ENCODE results near the gene NQO1. TPM values are rescaled to one million over a fixed set of nuclear protein-coding genes. Genes with fewer than 3 reads are reported as not detected.
A peak's percentile ranks its signal among the peaks of the same experiment; 100 is the strongest.
"Not testable (repeated sequence)": the region's sequence is repeated elsewhere in the genome, so short reads cannot be mapped to it uniquely, and the experiment has no call there.

NQO1 gene
- polyA plus RNA-seq, 4 donors: 24.4 to 29.5 (median 28.2) TPM

DNA sequence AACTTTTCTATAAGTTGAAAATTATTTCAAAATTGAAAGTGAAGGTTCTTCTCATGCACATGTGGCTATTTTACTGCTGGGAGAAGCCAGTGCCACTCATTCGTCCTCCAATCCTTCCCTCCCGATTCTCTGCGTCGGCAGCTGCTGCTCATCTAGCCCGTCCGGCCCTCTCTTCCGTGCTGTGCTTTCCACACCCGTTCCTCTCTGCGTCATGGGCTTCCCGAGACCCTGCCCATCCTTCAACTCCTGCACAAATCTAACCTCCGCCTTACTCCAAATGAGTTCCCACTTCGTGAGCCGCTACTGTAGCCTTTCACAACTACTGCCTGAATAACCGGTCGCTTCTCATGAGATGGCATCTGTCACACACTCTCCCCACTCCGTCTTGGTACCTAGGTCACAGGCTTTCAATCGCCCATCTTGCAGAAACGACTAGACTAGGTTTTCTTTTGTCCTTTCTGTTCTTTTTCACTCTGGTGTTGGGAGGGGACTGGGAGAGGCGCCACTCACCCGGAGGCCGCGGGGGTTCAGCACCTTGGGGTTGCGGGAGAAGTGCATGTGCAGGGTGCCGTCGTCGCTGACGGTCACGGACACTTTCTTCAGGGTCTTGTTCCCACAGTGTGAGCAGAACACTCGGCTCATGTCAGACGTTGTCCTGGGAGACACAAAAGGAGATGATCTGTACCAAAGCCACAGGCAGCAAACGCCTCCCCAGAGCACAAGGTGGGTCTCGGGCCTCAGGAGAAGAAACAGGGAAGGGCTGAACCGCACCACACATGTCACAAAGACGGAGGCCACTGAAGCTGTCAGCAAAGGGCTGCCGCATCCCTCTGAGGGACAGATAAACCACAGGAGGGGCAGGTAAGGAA, 18.2 kb upstream of the NQO1 start:
- no peak for DNase-seq (ENCODE audit: low read depth in 4 of 4, low spot score in 3 of 4)

DNA sequence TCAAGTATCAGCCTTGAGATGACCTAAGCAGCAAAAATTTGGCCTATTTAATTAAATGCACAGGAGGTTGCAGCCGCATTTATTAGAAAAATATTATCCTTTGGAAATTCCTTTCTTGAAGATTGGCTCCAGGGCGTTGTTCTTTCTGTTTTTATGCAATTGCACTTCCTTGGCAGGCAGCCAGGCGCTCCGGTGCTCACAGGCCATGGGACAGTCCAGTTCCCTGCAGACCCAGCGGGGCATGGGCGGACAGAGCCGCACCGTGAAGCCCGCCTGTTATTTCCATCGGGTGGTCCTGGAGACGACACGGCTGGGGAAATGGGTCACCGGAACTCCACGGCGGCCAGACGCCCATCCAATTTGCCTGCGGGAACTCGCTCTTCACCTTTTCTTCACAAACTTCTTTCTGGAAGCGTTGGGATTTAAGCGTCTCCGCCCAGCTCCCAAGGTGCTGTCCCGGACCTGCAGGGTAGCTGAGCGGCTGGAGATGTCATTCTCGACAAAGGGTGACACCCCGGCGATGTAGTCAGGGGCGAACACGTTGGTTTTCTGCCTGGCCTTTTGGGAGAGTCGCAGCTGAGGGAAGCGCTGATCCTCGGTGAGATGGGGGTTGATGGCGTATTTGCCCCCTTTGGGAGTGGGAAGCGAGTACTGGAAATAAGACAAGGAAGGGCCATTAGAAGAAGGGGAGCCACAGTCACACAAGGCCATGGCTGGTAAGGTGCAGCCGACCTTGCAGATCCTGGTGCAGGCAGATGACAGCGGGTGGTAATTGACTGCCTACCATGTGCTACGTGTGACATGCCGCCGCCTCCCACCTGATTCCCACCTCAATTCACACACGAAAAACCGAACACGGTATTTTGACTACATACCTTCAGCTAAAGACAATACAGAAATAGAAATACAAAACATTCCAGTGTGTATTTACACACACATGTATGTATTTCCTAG, 15.9 kb upstream of the NQO1 start:
- peak in 3 of 4 donors; percentile 35 to 54 (median 38) for DNase-seq (ENCODE audit: low read depth in 4 of 4, low spot score in 3 of 4)

DNA sequence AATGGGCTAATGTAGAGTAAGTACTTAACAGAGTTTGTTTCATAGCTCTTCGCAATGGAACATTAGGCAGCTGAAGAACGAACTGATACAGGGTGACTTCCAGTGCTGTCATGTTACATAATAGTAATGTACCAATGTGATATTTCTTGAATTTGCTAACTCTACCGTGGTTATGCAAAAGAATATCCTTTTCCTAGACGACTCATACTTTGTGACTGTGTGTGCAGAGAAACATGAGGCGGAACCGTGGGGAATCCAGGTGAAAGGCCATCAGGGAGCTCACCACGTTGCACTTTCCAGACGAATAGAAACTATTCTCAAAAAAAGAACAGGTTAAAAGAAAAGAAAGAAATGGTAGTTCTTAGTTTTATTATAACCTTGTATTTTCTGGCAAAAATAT, 15.2 kb upstream of the NQO1 start:
- DNase-seq (ENCODE audit: low read depth in 4 of 4, low spot score in 3 of 4): no peak

DNA sequence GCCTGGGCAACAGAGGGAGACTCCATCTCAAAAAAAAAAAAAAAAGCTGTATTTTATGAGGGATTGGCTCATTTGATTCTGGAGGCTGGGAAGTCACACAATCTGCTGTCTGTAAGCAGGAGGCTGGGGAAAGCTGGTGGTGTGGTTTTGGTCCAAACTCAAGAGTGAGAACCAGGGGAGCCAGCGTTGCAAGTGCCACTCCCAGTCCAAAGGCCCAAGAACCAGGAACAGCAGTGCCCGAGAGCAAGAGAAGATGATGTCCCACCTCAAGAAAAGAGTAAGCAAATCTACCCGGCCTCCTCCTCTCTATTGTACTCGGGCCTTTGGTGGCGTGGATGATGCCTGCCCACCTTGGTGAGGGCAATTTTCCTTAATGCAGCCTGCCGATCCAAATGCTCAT, 5.7 kb upstream of the NQO1 start:
- no peak for DNase-seq (ENCODE audit: low read depth in 4 of 4, low spot score in 3 of 4)

DNA sequence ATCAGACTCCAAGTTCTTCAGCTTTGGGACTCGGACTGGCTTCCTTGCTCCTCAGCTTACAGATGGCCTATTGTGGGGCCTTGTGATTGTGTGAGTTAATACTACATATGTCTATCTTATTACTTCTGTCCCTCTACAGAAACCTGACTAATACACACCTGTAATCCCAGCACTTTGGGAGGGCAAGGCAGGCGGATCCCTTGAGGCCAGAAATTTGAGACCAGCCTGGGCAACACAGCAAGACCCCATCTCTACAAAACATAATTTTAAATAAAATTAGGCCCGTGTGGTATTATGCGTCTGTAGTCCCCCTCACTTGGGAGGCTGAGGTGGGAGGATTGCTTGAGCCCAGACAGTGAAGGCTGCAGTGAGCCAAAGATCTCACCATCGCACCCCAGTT, 4.9 kb upstream of the NQO1 start:
- not testable (repeated sequence) for DNase-seq (ENCODE audit: low read depth in 4 of 4, low spot score in 3 of 4)

DNA sequence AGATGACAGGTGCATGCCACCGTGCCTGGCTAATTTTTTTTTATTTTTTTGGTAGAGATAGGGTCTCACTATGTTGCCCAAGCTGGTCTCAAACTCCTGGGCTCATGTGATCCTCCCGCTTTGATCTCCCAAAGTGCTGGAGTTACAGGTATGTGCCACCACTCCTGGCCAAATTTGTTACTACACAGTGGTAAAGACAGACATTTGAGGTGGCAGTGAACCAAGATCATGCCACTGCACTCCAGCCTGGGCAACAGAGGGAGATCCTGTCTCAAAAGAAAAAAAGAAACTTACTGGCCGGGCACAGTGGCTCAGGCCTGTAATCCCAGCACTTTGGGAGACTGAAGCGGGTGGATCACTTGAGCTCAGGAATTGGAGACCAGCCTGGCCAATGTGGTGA, 2.7 kb upstream of the NQO1 start:
- DNase-seq (ENCODE audit: low read depth in 4 of 4, low spot score in 3 of 4): not testable (repeated sequence)

DNA sequence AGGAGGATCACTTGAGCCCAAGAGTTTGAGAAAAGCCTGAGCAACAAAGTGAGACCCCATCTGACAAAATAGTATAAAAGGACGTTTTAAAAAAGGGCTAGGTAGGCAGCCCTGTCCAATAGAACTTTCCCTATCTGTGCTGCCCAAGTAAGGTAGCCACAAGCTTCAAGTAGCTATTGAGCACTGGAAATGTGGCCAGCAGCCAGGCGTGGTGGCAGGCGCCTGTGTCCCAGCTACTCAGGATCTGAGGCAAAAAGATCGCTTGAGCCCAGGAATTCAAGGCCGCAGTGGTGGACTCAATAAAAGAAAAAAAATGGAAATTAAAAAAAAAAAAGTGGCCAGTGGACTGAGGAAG, 1.5 kb upstream of the NQO1 start:
- DNase-seq (ENCODE audit: low read depth in 4 of 4, low spot score in 3 of 4): no peak

DNA sequence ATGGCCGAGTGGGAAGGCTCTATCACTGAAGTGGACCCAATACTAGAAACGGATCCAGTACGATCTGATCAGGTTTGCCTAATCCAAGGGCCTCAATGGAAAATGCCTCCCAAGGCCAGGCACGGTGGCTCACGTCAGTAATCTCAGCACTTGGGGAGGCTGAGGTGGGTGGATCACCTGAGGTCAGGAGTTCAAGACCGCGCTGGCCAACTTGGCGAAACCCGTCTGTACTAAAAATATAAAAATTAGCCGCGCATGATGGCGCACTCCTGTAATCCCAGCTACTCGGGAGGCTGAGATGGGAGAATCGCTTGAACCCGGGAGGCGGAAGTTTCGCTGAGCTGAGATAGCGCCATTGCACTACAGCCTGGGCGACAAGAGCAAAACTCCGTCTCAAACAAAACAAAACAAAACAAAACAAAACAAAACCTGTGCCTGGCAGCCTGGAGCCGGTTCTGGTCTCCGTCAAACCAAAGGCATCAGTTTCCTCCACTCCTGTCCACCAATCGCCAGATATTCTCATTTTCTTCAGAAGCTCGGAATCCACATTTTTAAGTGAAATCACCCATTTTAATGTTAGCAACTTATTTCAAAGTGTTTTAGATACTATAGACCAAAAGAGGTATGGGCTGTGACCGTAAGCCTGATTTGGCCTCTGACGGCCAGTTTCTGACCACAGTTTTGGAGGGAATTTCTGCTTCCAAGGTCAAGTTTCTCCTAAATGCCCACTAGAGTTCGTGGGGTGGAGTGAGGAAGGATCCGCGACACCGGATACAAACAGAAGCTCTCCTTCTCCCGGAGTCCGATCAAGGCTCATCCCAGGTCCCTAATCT, 664 bp downstream of the NQO1 start:
- no peak for DNase-seq (ENCODE audit: low read depth in 4 of 4, low spot score in 3 of 4)

DNA sequence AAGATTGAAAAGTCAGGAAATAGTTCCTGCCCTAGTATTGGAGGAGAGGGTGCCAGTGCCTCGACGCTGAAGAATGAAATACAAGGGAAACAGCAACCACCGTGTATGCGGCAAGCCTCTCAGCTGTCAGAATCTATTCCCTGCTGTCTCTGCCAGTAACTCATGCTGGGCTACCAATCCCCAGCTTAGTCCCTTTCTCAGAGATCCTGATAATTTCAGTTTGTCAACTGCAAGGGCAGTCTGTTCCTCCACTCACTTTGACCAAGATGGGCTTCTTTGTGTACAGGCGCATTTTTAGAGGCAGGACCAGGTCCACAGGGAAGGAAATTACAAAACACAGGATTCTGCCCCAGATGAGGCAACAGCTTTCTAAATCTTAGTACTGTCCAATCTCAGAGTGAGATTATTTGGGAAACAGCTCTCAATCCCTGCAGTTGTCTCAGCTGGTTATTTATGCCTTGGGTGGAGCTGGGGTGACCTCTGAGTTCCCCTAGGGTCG, 1.3 kb downstream of the NQO1 start:
- no peak for DNase-seq (ENCODE audit: low read depth in 4 of 4, low spot score in 3 of 4)

DNA sequence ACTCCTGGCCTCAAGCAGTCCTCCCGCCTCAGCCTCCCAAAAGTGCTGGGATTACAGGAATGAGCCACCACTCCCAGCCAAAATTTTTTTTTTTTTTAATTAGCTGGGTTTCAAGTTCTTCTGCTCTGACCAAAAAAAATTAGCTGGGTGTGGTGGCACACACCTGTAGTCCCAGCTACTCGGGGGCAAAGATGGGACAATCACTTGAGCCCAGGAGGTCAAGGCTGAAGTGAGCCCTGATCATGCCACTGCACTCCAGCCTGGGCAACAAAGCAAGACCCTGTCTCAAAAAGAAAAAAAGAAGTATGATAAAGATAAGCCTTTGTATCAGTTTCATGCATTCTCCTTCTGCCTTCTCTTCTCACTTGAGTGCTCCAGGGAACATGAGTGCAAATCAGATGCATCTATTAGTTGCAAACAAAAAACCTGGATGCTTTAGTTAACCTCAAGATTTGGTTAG, 1.9 kb downstream of the NQO1 start:
- no peak for DNase-seq (ENCODE audit: low read depth in 4 of 4, low spot score in 3 of 4)

DNA sequence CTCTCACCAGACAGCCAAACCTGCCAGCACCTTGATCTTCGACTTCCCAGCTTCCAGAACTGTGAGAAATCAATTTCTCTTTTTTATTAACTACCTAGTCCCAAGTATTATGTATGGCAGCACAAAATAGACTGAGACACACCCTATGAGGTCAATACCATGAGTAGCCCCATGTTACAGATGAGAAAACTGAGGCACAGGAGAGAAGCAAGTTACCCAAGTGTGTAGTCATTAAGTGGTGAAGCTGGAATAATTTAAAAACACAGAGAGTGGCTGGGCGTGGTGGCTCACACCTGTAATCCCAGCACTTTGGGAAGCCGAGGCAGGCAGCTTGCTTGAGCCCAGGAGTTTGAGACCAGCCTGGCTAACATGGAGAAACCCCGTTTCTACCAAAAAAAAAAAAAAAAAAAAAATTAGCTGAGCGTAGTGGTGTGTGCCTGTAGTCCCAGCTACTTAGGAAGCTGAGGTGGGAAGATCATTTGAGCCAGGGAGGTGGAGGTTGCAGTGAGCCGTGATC, 4.9 kb downstream of the NQO1 start:
- DNase-seq (ENCODE audit: low read depth in 4 of 4, low spot score in 3 of 4): no peak

DNA sequence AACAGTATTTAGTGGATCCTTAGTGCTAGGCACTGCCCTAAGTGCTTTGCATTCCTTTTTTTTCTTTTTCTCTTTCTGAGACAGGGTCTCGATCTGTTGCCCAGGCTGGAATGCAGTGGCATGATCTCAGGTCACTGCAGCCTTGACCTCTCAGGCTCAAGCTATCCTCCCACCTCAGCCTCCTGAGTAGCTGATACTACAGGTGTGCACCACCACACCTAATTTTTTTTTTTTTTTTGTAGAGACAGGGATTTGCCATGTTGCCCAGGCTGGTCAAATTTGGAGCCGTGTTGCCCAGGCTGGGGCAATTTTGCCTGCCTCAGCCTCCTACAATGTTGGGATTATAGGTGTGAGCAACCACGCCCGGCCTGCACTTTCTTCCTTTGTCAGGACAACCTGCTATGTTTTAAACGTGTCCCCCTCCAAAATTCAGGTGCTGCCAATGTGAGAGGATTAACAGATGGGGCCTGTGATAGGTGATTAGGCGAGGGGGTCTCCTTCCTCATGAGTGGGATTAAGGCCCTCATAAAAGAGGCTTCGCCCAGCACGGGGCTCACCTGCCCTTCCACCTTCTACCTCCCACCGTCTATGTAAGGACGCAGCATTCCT, 5.4 kb downstream of the NQO1 start:
- DNase-seq (ENCODE audit: low read depth in 4 of 4, low spot score in 3 of 4): no peak

DNA sequence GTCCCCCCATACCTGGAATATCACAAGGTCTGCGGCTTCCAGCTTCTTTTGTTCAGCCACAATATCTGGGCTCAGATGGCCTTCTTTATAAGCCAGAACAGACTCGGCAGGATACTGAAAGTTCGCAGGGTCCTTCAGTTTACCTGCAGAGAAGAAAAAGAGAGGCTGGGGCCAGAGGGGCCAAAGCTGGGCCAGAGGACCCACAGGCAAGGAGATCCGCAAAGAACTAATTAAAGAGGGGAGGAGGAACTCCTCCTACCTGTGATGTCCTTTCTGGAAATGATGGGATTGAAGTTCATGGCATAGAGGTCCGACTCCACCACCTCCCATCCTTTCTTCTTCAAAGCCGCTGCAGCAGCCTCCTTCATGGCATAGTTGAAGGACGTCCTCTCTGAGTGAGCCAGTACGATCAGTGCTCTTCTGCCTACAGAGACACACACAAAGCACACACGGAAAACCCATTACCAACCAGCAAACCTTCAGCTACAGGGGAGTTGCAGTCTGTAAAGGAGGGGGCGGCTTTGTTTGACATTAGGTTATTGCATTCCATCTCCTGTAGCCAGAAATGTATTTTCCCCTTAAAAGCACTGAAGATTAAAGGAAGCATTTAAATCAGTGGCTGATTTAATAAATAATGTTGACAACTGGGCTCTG, 8.1 kb downstream of the NQO1 start:
- no peak for DNase-seq (ENCODE audit: low read depth in 4 of 4, low spot score in 3 of 4)

DNA sequence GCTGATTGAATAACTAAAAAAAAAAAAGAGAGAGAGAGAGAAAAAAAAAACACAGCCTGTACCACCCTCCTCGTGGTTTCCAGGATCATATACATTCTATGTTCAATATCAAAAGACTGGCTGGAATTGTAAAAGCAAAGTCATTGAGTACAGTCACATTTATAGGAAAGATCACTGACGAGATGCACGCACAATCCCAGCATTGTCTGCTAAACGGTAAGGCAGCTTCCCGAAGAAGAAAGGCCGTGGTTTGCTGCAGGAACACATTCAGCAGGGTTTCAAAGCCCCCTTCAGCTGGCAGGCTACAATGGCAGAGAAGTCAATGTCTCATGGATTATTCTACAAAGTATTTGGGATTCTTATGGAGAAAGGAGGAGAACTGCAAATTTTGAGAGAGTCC, 9.3 kb downstream of the NQO1 start:
- DNase-seq (ENCODE audit: low read depth in 4 of 4, low spot score in 3 of 4): no peak

DNA sequence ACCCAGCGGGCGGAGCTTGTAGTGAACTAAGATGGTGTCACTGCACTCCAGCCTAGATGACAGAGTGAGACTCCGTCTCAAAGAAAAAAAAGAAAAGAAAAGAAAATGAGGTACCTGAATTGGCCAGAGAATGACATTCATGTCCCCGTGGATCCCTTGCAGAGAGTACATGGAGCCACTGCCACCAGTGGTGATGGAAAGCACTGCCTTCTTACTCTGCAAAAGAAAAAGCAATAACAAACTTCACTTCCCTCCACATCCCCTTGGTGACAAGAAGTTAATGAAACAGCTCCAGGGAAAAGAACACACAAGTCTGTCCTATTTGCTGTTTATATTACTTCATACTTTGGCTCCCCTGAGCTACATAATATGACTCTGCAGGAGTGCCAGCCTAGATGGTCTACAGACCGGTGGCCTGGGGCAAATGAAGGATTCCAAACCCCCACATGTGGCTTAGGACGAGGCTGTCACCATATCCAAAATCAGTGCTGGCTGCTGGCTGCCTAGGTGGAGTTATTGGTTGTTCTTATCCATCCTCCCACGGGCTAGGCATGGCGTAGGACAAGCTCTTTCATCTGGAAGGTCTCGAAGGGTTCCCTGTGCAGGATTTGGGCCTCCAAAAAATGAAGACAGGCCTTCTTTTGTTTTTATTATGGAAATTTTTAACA, 13.3 kb downstream of the NQO1 start:
- DNase-seq (ENCODE audit: low read depth in 4 of 4, low spot score in 3 of 4): no peak

DNA sequence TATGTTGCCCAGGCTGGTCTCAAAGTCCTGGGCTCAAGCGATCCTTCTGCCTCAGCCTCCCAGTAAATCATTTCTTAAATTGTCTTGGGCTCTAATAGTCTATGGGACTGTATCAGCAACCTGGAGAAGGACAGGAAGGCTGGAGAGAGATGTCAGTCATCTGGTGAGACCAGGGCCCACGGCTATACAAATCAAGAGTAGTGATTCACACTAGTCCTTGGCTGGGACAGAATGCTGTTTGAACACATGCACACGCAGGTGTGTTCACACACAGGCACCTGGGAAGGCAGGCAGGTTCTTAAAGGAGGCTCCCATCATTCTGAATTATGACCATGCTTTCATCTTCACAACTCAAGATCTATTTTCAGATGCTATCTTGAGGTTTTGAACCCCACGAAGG, 14.1 kb downstream of the NQO1 start:
- DNase-seq (ENCODE audit: low read depth in 4 of 4, low spot score in 3 of 4): no peak

DNA sequence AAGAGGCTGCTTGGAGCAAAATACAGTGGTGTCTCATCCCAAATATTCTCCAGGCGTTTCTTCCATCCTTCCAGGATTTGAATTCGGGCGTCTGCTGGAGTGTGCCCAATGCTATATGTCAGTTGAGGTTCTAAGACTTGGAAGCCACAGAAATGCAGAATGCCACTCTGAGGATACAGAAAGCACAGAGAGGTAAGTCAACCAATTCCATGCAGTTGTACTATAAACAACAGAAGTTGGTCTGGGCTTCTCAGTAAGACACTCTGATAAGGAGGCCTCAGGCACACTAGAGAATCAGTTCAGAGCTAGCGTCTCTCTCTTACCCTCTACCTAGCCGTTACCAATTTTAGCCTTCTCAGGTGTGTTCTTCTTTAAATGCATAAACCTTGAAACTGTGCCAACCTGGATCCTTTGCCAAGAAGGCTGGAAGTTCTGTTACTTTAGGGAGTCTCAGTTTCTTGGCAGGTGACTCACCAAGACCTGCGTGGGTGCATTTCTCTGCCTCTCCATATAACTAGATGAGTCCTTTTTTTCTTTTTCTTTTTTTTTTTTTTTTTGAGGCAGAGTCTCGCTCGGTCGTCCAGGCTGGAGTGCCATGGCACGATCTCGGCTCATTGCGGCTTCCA, 15.1 kb downstream of the NQO1 start:
- no peak for DNase-seq (ENCODE audit: low read depth in 4 of 4, low spot score in 3 of 4)

DNA sequence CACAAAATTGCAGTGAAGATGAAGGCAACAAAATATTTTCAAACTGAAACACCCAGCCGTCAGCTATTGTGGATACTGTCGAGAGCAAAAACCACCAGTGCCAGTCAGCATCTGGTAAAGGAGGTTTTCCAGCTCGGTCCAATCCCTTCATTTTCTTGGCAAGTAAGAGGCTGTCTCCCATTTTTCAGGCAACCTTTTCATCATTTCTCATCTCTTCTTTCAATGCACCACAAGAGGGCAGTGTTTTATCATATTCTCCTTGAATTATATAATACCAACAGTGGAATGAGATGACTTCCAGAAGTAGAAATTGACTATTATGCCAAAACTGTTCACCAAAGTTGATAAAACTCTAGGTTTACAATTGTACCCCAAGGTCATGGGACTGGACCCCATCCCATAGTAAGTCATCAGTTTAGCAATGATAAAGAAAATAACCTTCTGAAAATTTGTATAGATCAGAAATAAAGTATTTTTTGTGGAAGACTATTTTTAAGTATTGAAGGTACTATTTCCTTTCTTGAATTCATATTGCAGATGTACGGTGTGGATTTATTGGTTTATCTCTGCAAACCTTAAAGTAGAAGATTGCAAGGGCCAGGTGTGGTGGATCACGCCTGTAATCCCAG, 16.8 kb downstream of the NQO1 start:
- DNase-seq (ENCODE audit: low read depth in 4 of 4, low spot score in 3 of 4): peak; percentile 38 to 52 (median 46)

Data from left renal pelvis (tissue), 4 donors.